Retinal pigment epithelial cell (primary cell): ENCODE measurements around the gene TMEM141.
"Not testable (repeated sequence)": the region's sequence is repeated elsewhere in the genome, so short reads cannot be mapped to it uniquely, and the experiment has no call there.

Experiments
- DNase-seq: peaks from one replicate; pipeline ENCODE4 v3.0.0-alpha.2; 2010; ENCODE audit warnings: low read depth
- H3K4me3 ChIP-seq: 2 replicates; pipeline ENCODE4 v1.5.1; 2011; ENCODE audit warnings: mild to moderate bottlenecking, low read length, control low read depth, moderate library complexity
- TF ChIP-seq, protein P1 (sequence below): conservative IDR thresholded peaks from 2 replicates; pipeline ENCODE4 v1.5.1; 2011; ENCODE audit warnings: low read depth, low read length, control low read depth, inconsistent platforms

The TMEM141 gene

DNA sequence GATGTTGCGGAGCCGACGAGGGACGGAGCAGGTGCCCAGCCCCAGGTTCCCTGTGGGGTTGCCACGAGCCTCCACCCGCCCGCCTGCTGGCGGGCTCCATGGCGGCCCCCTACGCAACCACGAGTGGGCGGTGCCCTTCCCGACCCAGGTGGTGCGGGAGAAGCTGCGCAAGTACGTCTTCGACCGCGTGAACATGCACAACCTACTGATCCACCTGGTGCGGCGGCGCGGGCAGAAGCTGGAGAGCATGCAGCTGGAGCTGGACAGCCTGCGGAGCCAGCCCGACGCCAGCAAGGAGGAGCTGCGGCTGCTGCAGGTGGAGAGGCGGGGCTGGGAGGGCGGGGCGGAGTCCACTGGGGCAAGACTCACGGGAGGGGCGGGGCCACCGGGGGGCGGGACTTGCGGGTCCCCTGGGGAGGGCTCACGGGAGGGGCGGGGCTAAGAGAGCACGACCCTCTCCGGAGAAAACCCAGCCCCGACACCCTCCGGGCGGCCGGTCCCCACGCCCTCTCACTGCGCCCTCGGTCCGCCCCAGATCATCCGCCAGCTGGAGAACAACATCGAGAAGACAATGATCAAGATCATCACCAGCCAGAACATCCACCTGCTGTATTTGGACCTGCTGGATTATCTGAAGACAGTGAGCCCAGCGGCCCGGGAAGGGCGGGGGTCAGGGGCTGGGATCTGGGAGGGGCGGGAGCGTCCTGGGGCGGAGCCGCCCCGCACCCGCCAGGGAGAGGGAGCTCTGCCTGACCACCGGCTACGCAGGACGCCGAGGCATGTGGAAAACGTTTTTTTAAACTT lies 8.9 kb downstream of the TMEM141 start:
- H3K4me3 ChIP-seq = peak overlapping the region; percentile 52
- DNase-seq = peak; percentile 30
- TF ChIP-seq, protein P1, sequence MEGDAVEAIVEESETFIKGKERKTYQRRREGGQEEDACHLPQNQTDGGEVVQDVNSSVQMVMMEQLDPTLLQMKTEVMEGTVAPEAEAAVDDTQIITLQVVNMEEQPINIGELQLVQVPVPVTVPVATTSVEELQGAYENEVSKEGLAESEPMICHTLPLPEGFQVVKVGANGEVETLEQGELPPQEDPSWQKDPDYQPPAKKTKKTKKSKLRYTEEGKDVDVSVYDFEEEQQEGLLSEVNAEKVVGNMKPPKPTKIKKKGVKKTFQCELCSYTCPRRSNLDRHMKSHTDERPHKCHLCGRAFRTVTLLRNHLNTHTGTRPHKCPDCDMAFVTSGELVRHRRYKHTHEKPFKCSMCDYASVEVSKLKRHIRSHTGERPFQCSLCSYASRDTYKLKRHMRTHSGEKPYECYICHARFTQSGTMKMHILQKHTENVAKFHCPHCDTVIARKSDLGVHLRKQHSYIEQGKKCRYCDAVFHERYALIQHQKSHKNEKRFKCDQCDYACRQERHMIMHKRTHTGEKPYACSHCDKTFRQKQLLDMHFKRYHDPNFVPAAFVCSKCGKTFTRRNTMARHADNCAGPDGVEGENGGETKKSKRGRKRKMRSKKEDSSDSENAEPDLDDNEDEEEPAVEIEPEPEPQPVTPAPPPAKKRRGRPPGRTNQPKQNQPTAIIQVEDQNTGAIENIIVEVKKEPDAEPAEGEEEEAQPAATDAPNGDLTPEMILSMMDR = no peak

DNA sequence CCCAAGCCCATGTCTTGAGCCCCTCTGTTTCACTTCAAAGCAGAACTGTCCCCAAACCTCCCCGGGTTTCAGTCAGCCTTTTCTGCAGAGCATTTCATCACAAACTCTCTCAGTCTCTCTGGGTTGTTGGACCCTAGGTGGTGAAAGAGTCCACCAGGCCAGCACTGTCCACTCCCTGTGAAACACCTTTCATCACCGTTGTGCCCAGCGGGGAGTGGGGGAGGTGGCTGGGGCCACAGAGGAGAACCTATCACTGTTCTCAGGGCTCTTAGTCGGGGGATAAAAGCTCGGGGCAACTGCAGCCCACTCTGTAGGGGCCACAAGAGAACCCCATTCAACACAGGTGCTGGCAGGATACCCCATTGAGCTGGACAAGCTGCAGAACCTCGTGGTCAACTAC lies 11.2 kb downstream of the TMEM141 start:
- TF ChIP-seq, protein P1 = no peak

DNA sequence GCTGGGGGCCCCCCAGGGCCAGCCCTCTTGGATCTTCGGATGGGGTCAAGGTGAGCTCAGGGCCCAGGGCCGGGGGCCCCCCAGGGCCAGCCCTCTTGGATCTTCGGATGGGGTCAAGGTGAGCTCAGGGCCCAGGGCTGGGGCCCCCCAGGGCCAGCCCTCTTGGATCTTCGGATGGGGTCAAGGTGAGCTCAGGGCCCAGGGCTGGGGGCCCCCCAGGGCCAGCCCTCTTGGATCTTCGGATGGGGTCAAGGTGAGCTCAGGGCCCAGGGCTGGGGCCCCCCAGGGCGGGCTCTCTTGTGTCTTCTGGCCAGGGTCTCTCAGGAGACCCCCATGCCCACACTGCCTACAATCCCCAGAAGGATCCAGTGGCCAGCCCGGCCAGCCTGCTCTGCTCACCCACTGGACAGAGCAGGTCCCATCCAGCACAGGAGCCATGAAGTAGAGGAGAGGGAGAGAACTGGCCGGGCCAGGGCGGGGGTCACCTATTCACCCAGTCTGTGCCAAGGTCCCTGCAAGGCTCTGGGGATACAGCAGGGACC lies 11.9 kb downstream of the TMEM141 start:
- H3K4me3 ChIP-seq, DNase-seq: not testable (repeated sequence)

More for the DNA sequence above, 11.2 kb downstream of the TMEM141 start:
- H3K4me3 ChIP-seq = no peak overlapping the region
- no peak for DNase-seq

DNA sequence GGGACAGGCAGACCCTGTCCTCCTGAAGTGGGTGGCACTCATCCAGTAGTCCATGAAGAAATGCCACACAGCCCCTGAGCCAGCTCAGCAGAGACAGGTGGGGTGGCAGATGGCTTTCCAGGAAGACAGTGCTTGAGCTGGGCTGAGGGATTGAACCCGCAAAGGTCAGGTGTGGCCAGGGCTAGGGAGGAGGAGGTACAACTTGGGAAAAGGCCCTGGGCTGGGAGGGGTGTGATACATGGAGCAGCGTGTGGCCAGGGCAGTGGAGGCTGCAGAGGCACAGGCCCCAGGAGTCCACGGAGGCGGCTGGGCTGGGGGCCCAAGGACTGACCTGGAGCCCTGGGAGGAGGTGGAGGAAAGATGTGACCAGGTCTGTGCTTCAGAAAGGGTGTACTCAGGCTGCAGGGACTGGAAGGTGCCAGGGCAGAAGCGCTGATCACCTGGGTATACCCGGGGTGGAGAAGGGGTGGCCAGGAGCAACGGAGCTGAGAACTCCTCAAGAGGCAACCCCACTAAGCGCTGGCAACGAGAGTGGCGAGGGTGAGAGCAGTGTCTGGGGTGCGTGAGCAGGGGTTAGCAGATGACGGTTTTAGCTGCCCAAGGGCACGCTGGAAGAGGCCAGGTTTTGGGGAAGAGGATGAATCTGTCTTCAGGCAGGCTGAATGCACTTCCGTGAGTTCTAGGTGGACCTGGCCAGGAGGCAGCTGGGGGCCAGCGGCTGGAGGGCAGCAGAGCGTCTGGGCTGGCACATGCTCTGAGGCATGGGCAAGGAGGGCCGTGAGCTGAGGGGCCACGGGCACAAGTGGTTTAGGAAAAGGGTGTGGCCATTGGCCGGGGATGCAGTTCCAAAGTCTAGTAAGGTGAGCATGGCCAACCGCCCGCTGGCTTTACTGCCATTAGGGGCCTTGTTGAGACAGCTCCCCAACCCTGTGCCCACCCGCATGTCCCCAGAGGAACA lies 12.7 kb downstream of the TMEM141 start:
- TF ChIP-seq, protein P1 = no peak
- no peak overlapping the region for H3K4me3 ChIP-seq
- DNase-seq = no peak

DNA sequence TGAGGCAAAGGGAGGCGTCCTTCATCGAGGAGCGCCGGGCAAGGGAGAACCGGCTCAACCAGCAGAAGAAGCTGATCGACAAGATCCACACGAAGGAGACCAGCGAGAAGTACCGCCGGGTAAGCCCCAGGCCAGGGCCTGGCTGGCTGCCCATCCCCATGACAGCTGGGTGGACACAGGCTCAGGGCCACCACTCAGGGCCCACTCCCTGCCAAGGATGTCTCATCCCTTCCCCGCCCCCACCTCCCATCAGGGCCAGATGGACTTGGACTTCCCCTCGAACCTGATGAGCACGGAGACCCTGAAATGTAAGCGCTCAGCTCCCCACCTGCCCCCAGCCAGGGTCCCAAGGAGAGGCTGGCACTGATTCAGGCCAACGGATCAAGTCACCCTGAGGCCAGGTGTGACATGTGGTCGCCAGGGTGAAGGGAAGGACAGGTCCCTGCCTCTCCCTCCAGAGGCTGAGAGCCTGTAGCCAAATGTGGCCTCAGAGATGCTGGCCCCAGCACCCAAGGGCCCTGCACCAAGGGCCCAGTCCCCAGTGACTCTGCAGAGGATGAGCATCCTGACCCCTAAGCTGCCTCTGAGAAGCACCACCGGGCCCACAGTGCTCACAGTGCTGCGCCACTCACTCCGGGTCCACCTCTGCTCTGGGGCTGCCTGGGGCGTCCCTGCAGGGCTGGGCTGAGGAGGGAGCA lies 13.5 kb downstream of the TMEM141 start:
- no peak overlapping the region for H3K4me3 ChIP-seq
- DNase-seq = no peak
- TF ChIP-seq, protein P1 = no peak

DNA sequence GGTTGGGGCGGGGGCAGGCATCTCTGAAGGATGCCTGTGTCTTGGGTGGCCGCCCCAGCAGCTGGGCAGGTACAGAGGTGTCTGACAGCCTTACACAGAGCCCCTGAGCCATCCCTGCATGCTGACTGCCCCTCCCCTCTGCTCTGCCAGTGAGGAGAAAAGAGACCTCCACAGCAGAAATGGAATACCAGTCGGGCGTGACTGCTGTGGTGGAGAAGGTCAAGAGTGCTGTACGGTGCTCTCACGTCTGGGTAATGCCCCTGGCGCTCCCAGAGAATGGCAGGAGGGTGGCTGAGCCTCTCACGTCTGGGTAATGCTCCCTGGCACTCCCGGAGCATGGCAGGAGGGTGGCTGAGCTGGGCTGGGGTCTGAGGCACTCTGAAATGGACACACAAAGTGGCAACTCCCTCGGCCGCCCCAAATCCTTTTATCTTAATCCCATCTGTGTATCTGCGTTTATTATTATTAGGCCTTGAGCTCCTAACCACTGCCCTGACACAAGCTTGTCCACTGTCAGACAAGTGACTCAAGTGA lies 14.1 kb downstream of the TMEM141 start:
- no peak overlapping the region for H3K4me3 ChIP-seq
- no peak for DNase-seq
- TF ChIP-seq, protein P1 = no peak

DNA sequence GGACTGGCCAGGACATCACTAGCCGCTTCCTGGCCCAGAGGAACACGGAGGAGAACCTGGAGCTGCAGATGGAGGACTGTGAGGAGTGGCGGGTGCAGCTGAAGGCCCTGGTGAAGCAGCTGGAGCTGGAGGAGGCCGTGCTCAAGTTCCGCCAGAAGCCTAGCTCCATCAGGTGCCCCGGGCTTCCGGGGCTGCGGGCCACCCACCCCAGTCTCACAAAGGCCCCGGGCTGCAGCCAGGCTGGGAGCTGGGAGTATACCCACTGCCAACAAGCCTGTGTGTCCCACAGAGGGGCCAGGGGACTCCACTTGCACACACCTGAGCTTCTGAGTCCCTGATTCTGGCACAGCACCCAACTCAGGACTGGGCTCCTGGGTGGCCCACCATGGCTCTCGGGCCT lies 14.9 kb downstream of the TMEM141 start:
- TF ChIP-seq, protein P1 = no peak
- H3K4me3 ChIP-seq = no peak overlapping the region
- no peak for DNase-seq
